Activated CD4-positive, CD25-positive, alpha-beta regulatory T cell (primary cell): ENCODE measurements around the gene ITPRIPL1.

Experiments used
- DNase-seq, 4 experiments: peaks; one replicate each; lab custom pipeline; 2025; lab: John Stamatoyannopoulos, UW

Gene ITPRIPL1

DNA sequence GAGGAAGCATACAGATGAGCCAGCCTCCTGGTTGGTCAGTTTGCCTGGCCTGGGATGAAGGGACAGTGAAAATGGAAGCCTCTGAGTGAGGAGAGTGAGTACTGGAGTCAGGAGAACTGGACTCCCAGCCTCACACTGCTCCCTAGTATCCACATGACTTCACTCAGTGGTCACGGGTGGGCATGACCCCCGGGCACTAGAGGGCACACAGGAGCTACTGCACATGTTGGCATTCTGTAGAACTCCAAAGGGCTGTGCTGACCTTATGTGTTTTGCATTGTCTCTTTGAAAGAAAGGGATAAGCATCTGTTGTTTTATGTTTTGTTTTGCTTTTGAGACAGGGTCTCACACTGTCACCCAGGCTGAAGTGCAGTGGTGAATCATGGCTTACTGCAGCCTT is 34.2 kb downstream of the ITPRIPL1 start:
- DNase-seq = peak in 2 of 4 experiments; percentile 14 to 20

DNA sequence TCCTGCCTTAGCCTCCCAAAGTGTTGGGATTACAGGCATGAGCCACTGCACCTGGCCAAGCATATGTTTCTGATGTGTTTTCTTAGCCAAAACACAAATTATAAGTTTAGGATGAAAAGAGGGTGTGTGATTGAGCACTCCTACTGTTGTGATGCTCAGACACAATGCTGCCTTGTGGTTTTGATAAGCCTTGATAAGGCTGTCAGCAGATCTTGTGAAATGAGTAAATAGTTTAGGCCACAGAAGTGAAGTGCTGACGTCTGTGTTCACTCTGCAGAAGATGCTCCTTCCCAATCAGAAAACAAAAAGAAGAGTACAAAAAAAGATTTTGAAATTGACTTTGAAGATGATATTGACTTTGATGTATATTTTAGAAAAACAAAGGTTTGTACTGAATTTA is 34.7 kb downstream of the ITPRIPL1 start:
- DNase-seq = no peak

DNA sequence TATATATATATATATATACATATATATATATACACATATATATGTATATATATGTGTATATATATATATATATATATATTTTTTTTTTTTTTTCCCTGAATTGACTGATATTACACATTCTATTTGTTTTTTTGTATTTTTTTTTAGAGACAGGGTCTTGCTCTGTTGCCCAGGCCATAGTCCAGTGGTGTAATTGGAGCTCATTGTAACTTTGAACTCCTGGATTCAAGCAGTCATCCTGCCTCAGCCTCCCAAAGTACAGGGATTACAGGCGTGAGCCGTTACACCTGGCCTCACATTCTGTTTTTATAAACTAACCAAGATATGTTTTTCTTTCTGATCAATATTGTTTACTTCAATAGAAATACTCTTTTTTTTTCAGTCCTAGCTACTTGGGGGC is 36.6 kb downstream of the ITPRIPL1 start:
- no peak for DNase-seq

DNA sequence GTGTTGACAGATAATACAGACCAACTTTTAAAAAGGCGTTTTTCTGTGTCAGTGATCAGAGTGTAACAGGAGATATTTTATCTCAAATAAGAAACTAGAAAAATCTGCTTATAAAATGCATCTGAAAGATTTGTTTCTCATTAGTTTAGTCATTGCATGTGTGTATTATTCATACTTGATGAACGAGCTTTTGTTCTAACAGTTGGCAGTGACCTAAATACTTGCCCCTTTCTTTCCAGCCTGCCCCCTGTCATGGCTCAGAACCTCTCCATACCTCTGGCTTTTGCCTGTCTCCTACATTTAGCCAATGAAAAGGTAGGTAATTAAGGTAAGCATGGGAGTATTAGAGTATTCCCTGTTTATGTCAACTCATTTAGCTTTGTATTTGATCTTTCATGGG is 44.1 kb downstream of the ITPRIPL1 start:
- DNase-seq = no peak

DNA sequence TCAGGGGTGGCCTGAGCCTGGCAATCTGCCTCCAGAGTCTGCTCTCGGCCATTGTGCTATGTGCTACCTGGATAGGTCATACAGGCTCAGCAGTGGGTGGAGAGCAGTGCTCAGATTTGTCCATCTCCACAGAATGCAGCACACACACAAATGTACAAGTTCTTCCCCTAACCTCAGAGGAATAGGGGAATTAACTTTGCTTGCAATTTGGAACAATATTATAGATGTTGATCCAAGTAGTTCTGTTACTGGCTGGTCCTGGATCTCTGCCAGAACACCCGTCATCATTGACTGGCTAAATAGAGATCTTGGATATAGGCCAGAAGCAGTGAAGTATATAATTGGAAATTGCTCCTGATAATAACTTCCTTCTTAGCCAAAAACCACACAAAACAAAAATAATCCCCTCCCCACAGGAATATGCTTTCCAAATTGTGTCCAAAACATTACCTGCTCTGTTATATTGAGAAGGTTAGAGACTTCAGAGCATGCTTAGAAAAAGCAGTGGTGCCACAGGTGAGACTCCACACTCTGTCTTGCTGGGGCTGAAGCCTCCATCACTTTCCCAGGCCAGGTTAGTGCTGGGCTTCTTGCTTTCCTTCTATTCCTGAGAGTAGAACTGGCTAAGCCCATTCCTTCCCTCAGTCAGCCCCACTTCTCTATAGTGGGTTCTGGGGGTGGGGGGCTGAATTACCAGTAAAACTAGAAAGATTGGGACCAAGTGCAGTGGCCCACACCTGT is 49.3 kb downstream of the ITPRIPL1 start:
- no peak for DNase-seq
